ENCODE measurements around the gene CLEC16A.

- TF ChIP-seq CTCF (IDR thresholded peaks at IDR 0.05) (no peak), EZH2 (IDR thresholded peaks at IDR 0.05) (no peak)
Measured at GRCh38 chr16:11211061-11211976, 267.0 kb downstream of the CLEC16A start.
